ENCODE results near the gene SMYD3. TPM values are rescaled to one million over a fixed set of nuclear protein-coding genes. Genes with fewer than 3 reads are reported as not detected.

The SMYD3 gene
- total RNA-seq, 2 donors from 2014 or later, result 8.8 to 19.0 TPM

DNA sequence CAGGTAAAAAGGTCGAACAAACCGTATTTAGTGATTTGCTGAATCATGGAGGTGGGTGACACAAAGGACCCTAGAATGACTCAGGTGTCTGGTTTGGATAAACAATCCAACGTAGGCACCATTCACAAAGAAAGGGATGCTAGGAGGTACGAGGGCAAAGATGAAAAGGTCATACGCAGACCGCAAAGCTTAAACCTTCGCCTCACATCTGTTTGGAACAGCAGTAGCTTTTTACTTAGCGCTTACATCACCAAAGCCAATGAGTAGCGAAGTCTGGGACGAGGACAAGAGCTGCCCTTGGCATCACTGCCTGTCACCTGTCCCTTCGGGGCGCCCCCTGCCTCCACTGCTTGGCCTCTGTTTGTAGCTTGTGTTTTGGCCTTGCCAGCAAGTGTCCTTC, 350.2 kb downstream of the SMYD3 start:
- no peak for ATAC-seq (ENCODE audit: insufficient number of reproducible peaks, low FRiP score, low read depth)
- H3K36me3 ChIP-seq, result no peaks in the 10 kb centered on the region
- H3K9me3 ChIP-seq, result no peaks in the 10 kb centered on the region
- no peak overlapping the region for H3K4me3 ChIP-seq
- TF ChIP-seq, protein P1, sequence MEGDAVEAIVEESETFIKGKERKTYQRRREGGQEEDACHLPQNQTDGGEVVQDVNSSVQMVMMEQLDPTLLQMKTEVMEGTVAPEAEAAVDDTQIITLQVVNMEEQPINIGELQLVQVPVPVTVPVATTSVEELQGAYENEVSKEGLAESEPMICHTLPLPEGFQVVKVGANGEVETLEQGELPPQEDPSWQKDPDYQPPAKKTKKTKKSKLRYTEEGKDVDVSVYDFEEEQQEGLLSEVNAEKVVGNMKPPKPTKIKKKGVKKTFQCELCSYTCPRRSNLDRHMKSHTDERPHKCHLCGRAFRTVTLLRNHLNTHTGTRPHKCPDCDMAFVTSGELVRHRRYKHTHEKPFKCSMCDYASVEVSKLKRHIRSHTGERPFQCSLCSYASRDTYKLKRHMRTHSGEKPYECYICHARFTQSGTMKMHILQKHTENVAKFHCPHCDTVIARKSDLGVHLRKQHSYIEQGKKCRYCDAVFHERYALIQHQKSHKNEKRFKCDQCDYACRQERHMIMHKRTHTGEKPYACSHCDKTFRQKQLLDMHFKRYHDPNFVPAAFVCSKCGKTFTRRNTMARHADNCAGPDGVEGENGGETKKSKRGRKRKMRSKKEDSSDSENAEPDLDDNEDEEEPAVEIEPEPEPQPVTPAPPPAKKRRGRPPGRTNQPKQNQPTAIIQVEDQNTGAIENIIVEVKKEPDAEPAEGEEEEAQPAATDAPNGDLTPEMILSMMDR (IDR thresholded peaks at IDR 0.05), result no peak
- H3K4me1 ChIP-seq (ENCODE audit: control insufficient read depth in 1 of 2, low read depth in 2 of 2), result peaks cover 7 to 10% of the 10 kb centered on the region in 2 donors
- H3K27ac ChIP-seq, result no peak overlapping the region
- no peaks in the 10 kb centered on the region for H3K27me3 ChIP-seq (replicated peaks; ENCODE audit: insufficient read depth)
- no peak for DNase-seq (ENCODE audit: low spot score)

DNA sequence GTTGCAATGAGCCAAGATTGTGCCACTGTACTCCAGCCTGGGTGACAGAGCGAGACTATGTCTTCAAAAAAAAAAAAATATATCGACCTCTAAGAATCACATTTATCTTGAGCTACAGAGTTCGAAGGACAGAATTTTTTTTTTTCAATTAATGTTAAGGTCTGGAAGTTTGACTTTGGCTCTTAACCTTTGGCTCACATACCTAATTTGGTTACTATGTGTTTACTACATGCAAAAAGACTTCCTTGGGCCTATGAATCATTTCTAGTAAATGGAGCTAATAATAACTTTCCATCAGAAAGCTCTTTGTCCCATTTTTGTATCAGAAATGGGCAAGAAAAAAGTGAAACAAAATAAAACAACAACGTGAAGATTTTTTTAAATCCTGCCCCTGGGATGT, 351.2 kb downstream of the SMYD3 start:
- no peak overlapping the region for H3K4me3 ChIP-seq
- no peaks in the 10 kb centered on the region for H3K36me3 ChIP-seq
- TF ChIP-seq, protein P1 (IDR thresholded peaks at IDR 0.05), result no peak
- H3K27me3 ChIP-seq (replicated peaks; ENCODE audit: insufficient read depth), result no peaks in the 10 kb centered on the region
- no peak overlapping the region for H3K27ac ChIP-seq
- no peaks in the 10 kb centered on the region for H3K9me3 ChIP-seq
- DNase-seq (ENCODE audit: low spot score) (no peak), ATAC-seq (ENCODE audit: insufficient number of reproducible peaks, low FRiP score, low read depth) (no peak)
- peaks cover 7 to 10% of the 10 kb centered on the region in 2 donors for H3K4me1 ChIP-seq (ENCODE audit: control insufficient read depth in 1 of 2, low read depth in 2 of 2)

DNA sequence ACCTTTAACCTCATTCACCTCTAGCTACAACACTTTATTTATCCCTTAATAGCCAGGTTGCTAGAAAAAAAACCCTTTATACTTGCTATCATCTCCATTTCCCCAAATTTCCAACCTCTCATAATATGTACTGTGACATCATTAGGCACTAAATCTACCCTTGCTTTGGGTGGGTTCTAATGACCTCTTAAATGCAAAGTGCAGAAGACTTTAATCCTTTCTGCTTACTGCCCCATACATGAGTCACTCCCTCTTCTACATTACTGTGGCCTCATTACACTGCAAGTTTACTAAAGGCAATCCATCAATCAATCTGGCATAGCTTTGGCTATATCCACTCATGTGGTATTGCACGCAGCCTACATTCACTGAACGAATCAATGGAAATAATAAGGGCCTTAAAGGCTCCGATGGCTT, 353.3 kb downstream of the SMYD3 start:
- Histone ChIP-seq H3K27ac (no peak overlapping the region), H3K27me3 (replicated peaks; ENCODE audit: insufficient read depth) (no peaks in the 10 kb centered on the region), H3K36me3 (no peaks in the 10 kb centered on the region), H3K4me1 (ENCODE audit: control insufficient read depth in 1 of 2, low read depth in 2 of 2) (peaks cover 7 to 10% of the 10 kb centered on the region in 2 donors), H3K4me3 (no peak overlapping the region), H3K9me3 (no peaks in the 10 kb centered on the region)
- TF ChIP-seq, protein P1 (IDR thresholded peaks at IDR 0.05), result no peak
- no peak for ATAC-seq (ENCODE audit: insufficient number of reproducible peaks, low FRiP score, low read depth)
- DNase-seq (ENCODE audit: low spot score), result no peak

DNA sequence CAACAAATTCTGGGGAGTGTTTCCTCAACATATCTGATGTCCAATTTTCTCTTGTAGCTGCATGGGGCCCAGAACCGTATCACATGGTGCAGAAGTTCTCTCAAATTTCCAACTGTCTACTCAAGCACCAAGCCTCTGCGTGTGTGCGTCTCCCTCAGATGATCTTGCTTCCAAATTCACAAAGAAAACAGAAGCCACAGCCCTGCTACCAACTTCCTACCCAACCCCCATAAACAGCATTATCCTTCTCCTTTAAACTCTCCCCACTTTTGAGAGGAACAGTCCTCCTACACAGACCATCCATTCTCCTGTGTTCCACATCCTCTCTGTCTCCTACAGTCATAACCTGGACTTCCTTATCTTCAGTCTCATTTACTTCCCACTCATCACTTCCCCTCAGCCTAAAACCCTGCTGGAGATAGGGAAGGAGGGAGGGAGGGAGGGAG, 354.1 kb downstream of the SMYD3 start:
- no peaks in the 10 kb centered on the region for H3K9me3 ChIP-seq
- no peaks in the 10 kb centered on the region for H3K36me3 ChIP-seq
- ATAC-seq (ENCODE audit: insufficient number of reproducible peaks, low FRiP score, low read depth) (no peak), DNase-seq (ENCODE audit: low spot score) (no peak)
- TF ChIP-seq, protein P1 (IDR thresholded peaks at IDR 0.05), result no peak
- no peak overlapping the region for H3K4me3 ChIP-seq
- H3K4me1 ChIP-seq (ENCODE audit: control insufficient read depth in 1 of 2, low read depth in 2 of 2), result peaks cover 7 to 10% of the 10 kb centered on the region in 2 donors
- H3K27me3 ChIP-seq (replicated peaks; ENCODE audit: insufficient read depth), result no peaks in the 10 kb centered on the region
- no peak overlapping the region for H3K27ac ChIP-seq

DNA sequence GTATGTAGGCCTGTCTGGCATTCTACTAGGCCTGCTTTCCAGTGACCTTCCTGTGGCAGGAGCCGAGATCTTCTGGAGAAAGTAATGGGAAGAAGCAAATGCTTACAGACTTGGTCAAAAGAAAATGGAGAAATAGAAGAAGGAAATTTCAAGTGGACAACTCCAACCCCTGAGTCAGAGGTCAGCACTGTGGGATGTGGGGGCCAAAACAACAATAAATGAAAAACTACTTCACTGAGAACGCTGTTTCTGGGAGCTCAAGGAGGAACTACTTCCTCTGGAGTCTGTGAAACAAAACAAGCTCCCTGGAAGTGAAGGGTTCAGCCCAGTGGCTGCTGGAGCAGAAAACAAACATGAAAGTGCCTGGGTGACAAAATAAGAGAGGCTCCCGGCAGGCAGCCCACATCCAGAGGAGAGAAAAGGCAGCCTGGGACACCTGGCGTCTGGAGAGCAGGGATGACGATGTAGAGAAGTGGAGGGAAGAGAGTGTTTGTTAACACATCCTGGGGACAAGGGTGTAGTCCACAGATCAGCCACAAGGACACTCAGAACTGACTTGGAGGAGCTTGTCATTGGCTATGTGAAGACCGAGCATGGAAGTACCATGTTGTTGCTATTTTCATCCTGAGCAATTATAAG, 355.2 kb downstream of the SMYD3 start:
- H3K36me3 ChIP-seq, result no peaks in the 10 kb centered on the region
- no peaks in the 10 kb centered on the region for H3K9me3 ChIP-seq
- DNase-seq (ENCODE audit: low spot score) (no peak), ATAC-seq (ENCODE audit: insufficient number of reproducible peaks, low FRiP score, low read depth) (no peak)
- no peaks in the 10 kb centered on the region for H3K27me3 ChIP-seq (replicated peaks; ENCODE audit: insufficient read depth)
- no peak overlapping the region for H3K4me3 ChIP-seq
- H3K4me1 ChIP-seq (ENCODE audit: control insufficient read depth in 1 of 2, low read depth in 2 of 2), result peaks cover 7 to 10% of the 10 kb centered on the region in 2 donors
- H3K27ac ChIP-seq, result no peak overlapping the region
- TF ChIP-seq, protein P1 (IDR thresholded peaks at IDR 0.05), result no peak
